ENCODE results near the gene DCANP1. TPM values are rescaled to one million over a fixed set of nuclear protein-coding genes. Genes with fewer than 3 reads are reported as not detected.

The DCANP1 gene
- total RNA-seq, 1 experiment from 2014 or later, result not detected

DNA sequence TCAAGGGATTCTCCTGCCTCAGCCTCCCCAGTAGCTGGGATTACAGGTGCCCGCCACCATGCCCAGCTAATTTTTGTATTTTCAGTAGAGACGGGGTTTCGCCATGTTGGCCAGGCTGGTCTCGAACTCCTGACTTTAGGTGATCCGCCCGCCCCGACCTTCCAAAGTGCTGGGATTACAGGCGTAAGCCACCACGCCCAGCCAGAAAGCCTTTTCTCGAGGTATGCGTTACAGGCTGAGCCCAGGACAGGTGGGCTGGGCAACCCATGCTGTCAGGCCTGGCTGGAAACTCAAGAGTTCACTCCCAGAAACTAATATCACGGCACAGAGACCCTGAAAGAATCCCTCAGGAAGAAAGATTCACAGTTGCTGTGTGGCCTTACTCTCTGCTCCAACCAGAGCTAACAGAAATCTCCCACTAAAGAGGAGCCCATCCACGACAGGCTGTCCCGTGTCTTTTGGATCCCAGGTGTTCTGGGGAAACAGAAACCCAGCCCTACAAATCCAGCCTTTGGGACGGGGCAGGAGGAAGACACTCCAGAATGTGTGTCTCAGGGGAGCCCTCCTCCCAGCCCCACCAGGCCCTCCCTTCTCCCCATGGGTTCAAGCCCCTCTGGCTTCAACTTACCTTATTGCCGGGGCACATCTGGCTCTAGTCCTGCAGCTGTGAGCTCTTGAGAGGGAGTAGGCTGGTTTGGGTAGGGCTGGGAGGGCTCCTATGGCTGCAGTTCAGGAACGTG is 4.6 kb upstream of the DCANP1 start:
- no peak overlapping the region for H3K4me2 ChIP-seq (ENCODE audit: low read length)
- no peak overlapping the region for H3K27ac ChIP-seq (ENCODE audit: low read depth, low read length)
- no peak for TF ChIP-seq SRF (IDR thresholded peaks at IDR 0.05; ENCODE audit: low read depth)
- no peak for TF ChIP-seq TCF7L2 (IDR thresholded peaks at IDR 0.05; ENCODE audit: borderline replicate concordance, extremely low read depth, insufficient read depth, insufficient read length)
- no peak for TF ChIP-seq POLR2AphosphoS5 (IDR thresholded peaks at IDR 0.05; ENCODE audit: low read depth, low read length)
- TF ChIP-seq RAD21 (IDR thresholded peaks at IDR 0.05; ENCODE audit: low read depth), result no peak
- no peak for TF ChIP-seq POLR2A (IDR thresholded peaks at IDR 0.05; ENCODE audit: borderline replicate concordance, extremely low read depth, insufficient read depth, insufficient read length)
- H3K27me3 ChIP-seq (ENCODE audit: insufficient read depth, low read length), result no peaks in the 10 kb centered on the region; the same call in 1 of the 2 replicates
- H3K36me3 ChIP-seq (ENCODE audit: control insufficient read depth in 1 of 2, insufficient read depth in 2 of 2, low read length in 2 of 2), result no peaks in the 10 kb centered on the region
- H3K9ac ChIP-seq (ENCODE audit: low read length), result no peak overlapping the region
- H3K9me2 ChIP-seq (ENCODE audit: insufficient read depth), result no peaks in the 10 kb centered on the region; the same call in 1 of the 2 replicates
- CTCF ChIA-PET, result no interaction called here
- RAD21 ChIA-PET (ENCODE audit: low non-redundant PET in 1 of 2, low total read pairs in 2 of 2, uncharacterized antibody in 2 of 2, unreplicated experiment in 2 of 2), result no interaction called here
- no peak overlapping the region for H3K4me3 ChIP-seq (replicated peaks in 1 of 2; ENCODE audit: low read depth in 1 of 2, low read length in 2 of 2)
- no peaks in the 10 kb centered on the region for H4K20me1 ChIP-seq (ENCODE audit: insufficient read depth)
- no peak overlapping the region for H2AFZ ChIP-seq (ENCODE audit: low read depth, low read length, poor library complexity, severe bottlenecking)
- no TSS peak for BruUV-seq (replicated peaks)
- H3K4me1 ChIP-seq (ENCODE audit: control insufficient read depth in 1 of 2, insufficient read depth in 2 of 2, low read length in 2 of 2), result peaks cover 3 to 12% of the 10 kb centered on the region in 2 experiments
- intact Hi-C loops (cut with micrococcal nuclease), result loop anchor here (10.0 kb wide), 1 partner anchor 603 kb away; no protein-coding TSS in a partner anchor
- DNase-seq (ENCODE audit: low read depth, low spot score), result no peak
- H3K9me3 ChIP-seq (ENCODE audit: control insufficient read depth in 1 of 2, insufficient read depth in 1 of 2, low read depth in 1 of 2, low read length in 2 of 2), result no peaks in the 10 kb centered on the region
- ATAC-seq, result no peak
- POLR2A ChIA-PET, result no interaction called here
- H3K79me2 ChIP-seq (ENCODE audit: insufficient read depth, low read length), result no peaks in the 10 kb centered on the region

DNA sequence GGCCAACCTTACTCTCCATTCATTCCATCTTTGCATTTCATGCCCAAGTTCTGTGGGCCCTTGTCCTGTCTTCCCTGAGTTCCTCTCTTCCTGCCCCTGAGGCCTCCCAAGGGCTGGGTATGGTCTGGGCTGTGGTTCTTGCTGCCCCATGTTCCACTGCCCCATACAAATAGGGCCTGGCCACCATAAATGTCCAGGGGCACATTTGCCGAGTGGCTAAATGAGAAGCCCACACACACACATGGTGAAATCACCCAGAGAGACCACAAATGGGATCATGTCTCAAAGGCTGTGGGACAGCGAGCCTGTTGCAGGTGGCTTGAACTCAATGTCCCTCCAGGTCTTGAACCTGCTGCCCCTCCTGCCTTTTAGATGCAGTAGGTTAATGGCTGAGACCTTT is 3.8 kb upstream of the DCANP1 start:
- RAD21 ChIA-PET (ENCODE audit: low non-redundant PET in 1 of 2, low total read pairs in 2 of 2, uncharacterized antibody in 2 of 2, unreplicated experiment in 2 of 2), result no interaction called here
- Histone ChIP-seq H3K27ac (ENCODE audit: low read depth, low read length) (no peak overlapping the region), H3K27me3 (ENCODE audit: insufficient read depth, low read length) (no peaks in the 10 kb centered on the region; the same call in 1 of the 2 replicates), H3K4me2 (ENCODE audit: low read length) (no peak overlapping the region), H3K9ac (ENCODE audit: low read length) (no peak overlapping the region), H3K4me1 (ENCODE audit: control insufficient read depth in 1 of 2, insufficient read depth in 2 of 2, low read length in 2 of 2) (peaks cover 0 to 4% of the 10 kb centered on the region in 2 experiments; a peak in 3 of 4 replicates), H3K9me2 (ENCODE audit: insufficient read depth) (no peaks in the 10 kb centered on the region; the same call in 1 of the 2 replicates), H3K79me2 (ENCODE audit: insufficient read depth, low read length) (no peaks in the 10 kb centered on the region), H4K20me1 (ENCODE audit: insufficient read depth) (no peaks in the 10 kb centered on the region), H3K4me3 (replicated peaks in 1 of 2; ENCODE audit: low read depth in 1 of 2, low read length in 2 of 2) (no peak overlapping the region), H3K36me3 (ENCODE audit: control insufficient read depth in 1 of 2, insufficient read depth in 2 of 2, low read length in 2 of 2) (no peaks in the 10 kb centered on the region), H3K9me3 (ENCODE audit: control insufficient read depth in 1 of 2, insufficient read depth in 1 of 2, low read depth in 1 of 2, low read length in 2 of 2) (no peaks in the 10 kb centered on the region), H2AFZ (ENCODE audit: low read depth, low read length, poor library complexity, severe bottlenecking) (no peak overlapping the region)
- intact Hi-C loops (cut with micrococcal nuclease), result loop anchor here (10.0 kb wide), 1 partner anchor 604 kb away; no protein-coding TSS in a partner anchor
- BruUV-seq (replicated peaks), result no TSS peak
- CTCF ChIA-PET, result no interaction called here
- ATAC-seq (no peak), DNase-seq (ENCODE audit: low read depth, low spot score) (no peak)
- POLR2A ChIA-PET, result no interaction called here
- TF ChIP-seq EZH2 (IDR thresholded peaks at IDR 0.05), result no peak
- no peak for TF ChIP-seq TCF7L2 (IDR thresholded peaks at IDR 0.05; ENCODE audit: borderline replicate concordance, extremely low read depth, insufficient read depth, insufficient read length)
- TF ChIP-seq, protein P1, sequence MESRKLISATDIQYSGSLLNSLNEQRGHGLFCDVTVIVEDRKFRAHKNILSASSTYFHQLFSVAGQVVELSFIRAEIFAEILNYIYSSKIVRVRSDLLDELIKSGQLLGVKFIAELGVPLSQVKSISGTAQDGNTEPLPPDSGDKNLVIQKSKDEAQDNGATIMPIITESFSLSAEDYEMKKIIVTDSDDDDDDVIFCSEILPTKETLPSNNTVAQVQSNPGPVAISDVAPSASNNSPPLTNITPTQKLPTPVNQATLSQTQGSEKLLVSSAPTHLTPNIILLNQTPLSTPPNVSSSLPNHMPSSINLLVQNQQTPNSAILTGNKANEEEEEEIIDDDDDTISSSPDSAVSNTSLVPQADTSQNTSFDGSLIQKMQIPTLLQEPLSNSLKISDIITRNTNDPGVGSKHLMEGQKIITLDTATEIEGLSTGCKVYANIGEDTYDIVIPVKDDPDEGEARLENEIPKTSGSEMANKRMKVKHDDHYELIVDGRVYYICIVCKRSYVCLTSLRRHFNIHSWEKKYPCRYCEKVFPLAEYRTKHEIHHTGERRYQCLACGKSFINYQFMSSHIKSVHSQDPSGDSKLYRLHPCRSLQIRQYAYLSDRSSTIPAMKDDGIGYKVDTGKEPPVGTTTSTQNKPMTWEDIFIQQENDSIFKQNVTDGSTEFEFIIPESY (IDR thresholded peaks at IDR 0.05; ENCODE audit: extremely low read depth, insufficient replicate concordance, low read length), result no peak
- no peak for TF ChIP-seq SRF (IDR thresholded peaks at IDR 0.05; ENCODE audit: low read depth)
- no peak for TF ChIP-seq FOSL1 (IDR thresholded peaks at IDR 0.05; ENCODE audit: low read depth)
- TF ChIP-seq POLR2A (IDR thresholded peaks at IDR 0.05; ENCODE audit: borderline replicate concordance, extremely low read depth, insufficient read depth, insufficient read length), result no peak
- no peak for TF ChIP-seq JUND (IDR thresholded peaks at IDR 0.05)
- no peak for TF ChIP-seq POLR2AphosphoS5 (IDR thresholded peaks at IDR 0.05; ENCODE audit: low read depth, low read length)
- no peak for TF ChIP-seq YY1 (IDR thresholded peaks at IDR 0.05; ENCODE audit: extremely low read depth, insufficient replicate concordance, low read depth, low read length)
- TF ChIP-seq ZNF274 (IDR thresholded peaks at IDR 0.05; ENCODE audit: low read depth, low read length), result no peak
- no peak for TF ChIP-seq ZFX (IDR thresholded peaks at IDR 0.05)
- no peak for TF ChIP-seq EGR1 (IDR thresholded peaks at IDR 0.05; ENCODE audit: low read depth)
- TF ChIP-seq RAD21 (IDR thresholded peaks at IDR 0.05; ENCODE audit: low read depth), result no peak
- TF ChIP-seq, protein P2, sequence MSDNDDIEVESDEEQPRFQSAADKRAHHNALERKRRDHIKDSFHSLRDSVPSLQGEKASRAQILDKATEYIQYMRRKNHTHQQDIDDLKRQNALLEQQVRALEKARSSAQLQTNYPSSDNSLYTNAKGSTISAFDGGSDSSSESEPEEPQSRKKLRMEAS (IDR thresholded peaks at IDR 0.05), result no peak
- TF ChIP-seq, protein P3, sequence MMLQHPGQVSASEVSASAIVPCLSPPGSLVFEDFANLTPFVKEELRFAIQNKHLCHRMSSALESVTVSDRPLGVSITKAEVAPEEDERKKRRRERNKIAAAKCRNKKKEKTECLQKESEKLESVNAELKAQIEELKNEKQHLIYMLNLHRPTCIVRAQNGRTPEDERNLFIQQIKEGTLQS (IDR thresholded peaks at IDR 0.05), result no peak
